Activated CD4-positive, alpha-beta T cell treated with anti-CD3 and anti-CD28 coated beads, Interleukin-2, amount 10 ng/mL, durations not matched to agents 7 days and 5 days (primary cell): ENCODE data around the gene TMEM151B. TPM values are rescaled to one million over a fixed set of nuclear protein-coding genes. Genes with fewer than 3 reads are reported as not detected.
A peak's percentile ranks its signal among the peaks of the same experiment; 100 is the strongest.
"Not testable (repeated sequence)": the region's sequence is repeated elsewhere in the genome, so short reads cannot be mapped to it uniquely, and the experiment has no call there.

Experiments used
- CTCF ChIA-PET: fragments of 350-600 bp; sonication (Branson Sonifier 250); formaldehyde crosslinking; loops from one replicate; lab custom pipeline; 2021; ENCODE audit warnings: antibody characterized with exemption; lab: Charles Lee
- POLR2A ChIA-PET: fragments of 350-600 bp; sonication (Branson Sonifier 250); formaldehyde crosslinking; loops from one replicate; lab custom pipeline; 2021; ENCODE audit warnings: antibody characterized with exemption; lab: Charles Lee
- DNase-seq: peaks from one replicate; pipeline ENCODE4 v3.0.0-alpha.2; 2020
- H3K27ac Mint-ChIP-seq: one replicate; pipeline ENCODE4 v1.8.0; 2021; ENCODE audit warnings: mild to moderate bottlenecking, moderate library complexity, mixed read lengths
- H3K27me3 Mint-ChIP-seq: one replicate; pipeline ENCODE4 v1.8.0; 2021; ENCODE audit warnings: mixed read lengths
- H3K36me3 Mint-ChIP-seq: one replicate; pipeline ENCODE4 v1.8.0; 2021; ENCODE audit warnings: low read depth, mixed read lengths
- H3K4me1 Mint-ChIP-seq: one replicate; pipeline ENCODE4 v1.8.0; 2021; ENCODE audit warnings: mixed read lengths
- H3K4me3 Mint-ChIP-seq: one replicate; pipeline ENCODE4 v1.8.0; 2021; ENCODE audit warnings: mild to moderate bottlenecking, moderate library complexity, mixed read lengths
- H3K9me3 Mint-ChIP-seq: one replicate; pipeline ENCODE4 v1.8.0; 2021; ENCODE audit warnings: mixed read lengths
- total RNA-seq, 2 experiments: library from RNA; stranded (reverse); gene quantifications; one replicate each; pipeline ENCODE4 v1.2.3, GENCODE V29; 2021

Gene TMEM151B
- total RNA-seq, 2 experiments from 2014 or later, result not detected

- CTCF ChIA-PET, H3K9me3 Mint-ChIP-seq, H3K36me3 Mint-ChIP-seq, H3K27ac Mint-ChIP-seq, H3K4me1 Mint-ChIP-seq, DNase-seq, H3K4me3 Mint-ChIP-seq, POLR2A ChIA-PET: not testable (repeated sequence)
- peaks cover 24% of the 10 kb centered on the region for H3K27me3 Mint-ChIP-seq
Observed at GRCh38 chr6:44317136-44317631, 46.9 kb downstream of the TMEM151B start.

GRCh38 chr6:44321210-44321609, 51.0 kb downstream of the TMEM151B start:
- Mint-ChIP-seq H3K36me3 (no peaks in the 10 kb centered on the region), H3K27me3 (peaks cover 29% of the 10 kb centered on the region), H3K4me3 (no peak overlapping the region), H3K4me1 (no peaks in the 10 kb centered on the region), H3K9me3 (no peaks in the 10 kb centered on the region), H3K27ac (no peak overlapping the region)
- ChIA-PET POLR2A (no interaction called here), CTCF (interaction anchor here (1.0 kb wide), 1 partner anchor 47 kb away, joined by 3 read pairs; no protein-coding TSS in a partner anchor)
- no peak for DNase-seq

GRCh38 chr6:44327096-44327495, 56.8 kb downstream of the TMEM151B start:
- POLR2A ChIA-PET, result no interaction called here
- DNase-seq, result no peak
- CTCF ChIA-PET, result interaction anchor here (1.0 kb wide), 1 partner anchor 12 kb away, joined by 3 read pairs; no protein-coding TSS in a partner anchor
- no peak overlapping the region for H3K27ac Mint-ChIP-seq
- peaks cover 31% of the 10 kb centered on the region for H3K27me3 Mint-ChIP-seq
- no peaks in the 10 kb centered on the region for H3K9me3 Mint-ChIP-seq
- H3K4me3 Mint-ChIP-seq, result no peak overlapping the region
- H3K36me3 Mint-ChIP-seq, result no peaks in the 10 kb centered on the region
- H3K4me1 Mint-ChIP-seq, result no peaks in the 10 kb centered on the region

- POLR2A ChIA-PET, result no interaction called here
- CTCF ChIA-PET, result no interaction called here
- Mint-ChIP-seq H3K4me1 (no peaks in the 10 kb centered on the region), H3K4me3 (no peak overlapping the region), H3K36me3 (no peaks in the 10 kb centered on the region), H3K27ac (no peak overlapping the region), H3K27me3 (peaks cover 31% of the 10 kb centered on the region), H3K9me3 (no peaks in the 10 kb centered on the region)
- no peak for DNase-seq
Observed at GRCh38 chr6:44327760-44328159, 57.5 kb downstream of the TMEM151B start.

- DNase-seq, H3K4me1 Mint-ChIP-seq, H3K36me3 Mint-ChIP-seq, H3K27ac Mint-ChIP-seq, H3K4me3 Mint-ChIP-seq, POLR2A ChIA-PET, H3K9me3 Mint-ChIP-seq: not testable (repeated sequence)
- CTCF ChIA-PET, result interaction anchor here (1.7 kb wide), 1 partner anchor 14 kb away, joined by 7 read pairs; the partner anchor contains the start of gene SPATS1
- H3K27me3 Mint-ChIP-seq, result peaks cover 29% of the 10 kb centered on the region
Observed at GRCh38 chr6:44328203-44328602, 58.0 kb downstream of the TMEM151B start.

- no peak overlapping the region for H3K4me3 Mint-ChIP-seq
- POLR2A ChIA-PET, result no interaction called here
- no peak for DNase-seq
- no peaks in the 10 kb centered on the region for H3K9me3 Mint-ChIP-seq
- H3K27ac Mint-ChIP-seq, result no peak overlapping the region
- peaks cover 31% of the 10 kb centered on the region for H3K27me3 Mint-ChIP-seq
- H3K4me1 Mint-ChIP-seq, result no peaks in the 10 kb centered on the region
- CTCF ChIA-PET, result interaction anchor here (1.2 to 1.7 kb wide), 2 partner anchors 12 to 66 kb away, joined by 3 to 7 read pairs; partner anchors contain the start of gene SPATS1
- no peaks in the 10 kb centered on the region for H3K36me3 Mint-ChIP-seq
Observed at GRCh38 chr6:44329858-44330257, 59.6 kb downstream of the TMEM151B start.

GRCh38 chr6:44332585-44332984, 62.3 kb downstream of the TMEM151B start:
- DNase-seq, result no peak
- no peak overlapping the region for H3K27ac Mint-ChIP-seq
- CTCF ChIA-PET, result interaction anchor here (0.9 to 1.8 kb wide), 4 partner anchors 9 to 66 kb away, joined by 3 to 7 read pairs (median 5); partner anchors contain the start of gene AARS2
- H3K36me3 Mint-ChIP-seq, result no peaks in the 10 kb centered on the region
- peaks cover 32% of the 10 kb centered on the region for H3K27me3 Mint-ChIP-seq
- no peak overlapping the region for H3K4me3 Mint-ChIP-seq
- H3K9me3 Mint-ChIP-seq, result no peaks in the 10 kb centered on the region
- H3K4me1 Mint-ChIP-seq, result no peaks in the 10 kb centered on the region
- POLR2A ChIA-PET, result no interaction called here

GRCh38 chr6:44333273-44333919, 63.1 kb downstream of the TMEM151B start:
- ChIA-PET POLR2A (no interaction called here), CTCF (interaction anchor here (0.9 to 1.8 kb wide), 3 partner anchors 21 to 67 kb away, joined by 3 to 7 read pairs (median 3); partner anchors contain the start of gene AARS2)
- no peaks in the 10 kb centered on the region for H3K36me3 Mint-ChIP-seq
- no peak for DNase-seq
- H3K4me3 Mint-ChIP-seq, result no peak overlapping the region
- H3K27me3 Mint-ChIP-seq, result peaks cover 25% of the 10 kb centered on the region
- H3K27ac Mint-ChIP-seq, result no peak overlapping the region
- no peaks in the 10 kb centered on the region for H3K4me1 Mint-ChIP-seq
- H3K9me3 Mint-ChIP-seq, result no peaks in the 10 kb centered on the region

GRCh38 chr6:44333942-44334341, 63.7 kb downstream of the TMEM151B start:
- Mint-ChIP-seq H3K27ac (no peak overlapping the region), H3K9me3 (no peaks in the 10 kb centered on the region), H3K36me3 (no peaks in the 10 kb centered on the region), H3K4me3 (no peak overlapping the region), H3K4me1 (no peaks in the 10 kb centered on the region), H3K27me3 (peaks cover 20% of the 10 kb centered on the region)
- no peak for DNase-seq
- CTCF ChIA-PET, result interaction anchor here (0.9 kb wide), 1 partner anchor 21 kb away, joined by 3 read pairs; the partner anchor contains the start of gene AARS2
- POLR2A ChIA-PET, result no interaction called here

- POLR2A ChIA-PET, result no interaction called here
- no peak overlapping the region for H3K4me3 Mint-ChIP-seq
Observed at GRCh38 chr6:44335631-44336030, 65.4 kb downstream of the TMEM151B start.

GRCh38 chr6:44338228-44339122, 68.2 kb downstream of the TMEM151B start:
- peaks cover 30% of the 10 kb centered on the region for H3K27me3 Mint-ChIP-seq
- POLR2A ChIA-PET, result no interaction called here
- no peak overlapping the region for H3K27ac Mint-ChIP-seq
- H3K9me3 Mint-ChIP-seq, result no peaks in the 10 kb centered on the region
- H3K36me3 Mint-ChIP-seq, result no peaks in the 10 kb centered on the region
- DNase-seq, result peak; percentile 76
- H3K4me3 Mint-ChIP-seq, result no peak overlapping the region
- H3K4me1 Mint-ChIP-seq, result no peaks in the 10 kb centered on the region
- CTCF ChIA-PET, result interaction anchor here (0.9 to 3.8 kb wide), 7 partner anchors 8 to 158 kb away, joined by 3 to 25 read pairs (median 4); no protein-coding TSS in a partner anchor

More at GRCh38 chr6:44335631-44336030, 65.4 kb downstream of the TMEM151B start:
- no peak for DNase-seq
- Mint-ChIP-seq H3K27ac (no peak overlapping the region), H3K36me3 (no peaks in the 10 kb centered on the region), H3K27me3 (peaks cover 13% of the 10 kb centered on the region), H3K4me1 (no peaks in the 10 kb centered on the region), H3K9me3 (no peaks in the 10 kb centered on the region)
- CTCF ChIA-PET, result interaction anchor here (1.2 kb wide), 1 partner anchor 32 kb away, joined by 3 read pairs; no protein-coding TSS in a partner anchor

- ChIA-PET CTCF (interaction anchor here (0.9 to 3.8 kb wide), 5 partner anchors 12 to 159 kb away, joined by 3 to 25 read pairs (median 4); no protein-coding TSS in a partner anchor), POLR2A (no interaction called here)
- Mint-ChIP-seq H3K27ac (no peak overlapping the region), H3K36me3 (no peaks in the 10 kb centered on the region), H3K9me3 (no peaks in the 10 kb centered on the region), H3K4me1 (no peaks in the 10 kb centered on the region), H3K27me3 (peaks cover 36% of the 10 kb centered on the region), H3K4me3 (no peak overlapping the region)
- DNase-seq, result no peak
Observed at GRCh38 chr6:44339301-44339700, 69.1 kb downstream of the TMEM151B start.
